ENCODE results near the gene EHMT1.

GRCh38 chr9:137785704-137786161 lies 166.9 kb downstream of the EHMT1 start:
- TF ChIP-seq EP300 (IDR thresholded peaks at IDR 0.05; ENCODE audit: borderline replicate concordance in 1 of 2, low read depth in 1 of 2, low read length in 1 of 2) (no peak), CTCF (IDR thresholded peaks at IDR 0.05) (no peak), RFX5 (IDR thresholded peaks at IDR 0.05; ENCODE audit: low read length) (no peak), MAX (IDR thresholded peaks at IDR 0.05; ENCODE audit: low read depth) (no peak), CHD2 (IDR thresholded peaks at IDR 0.05; ENCODE audit: low read length, partially characterized antibody) (no peak), POLR2AphosphoS5 (IDR thresholded peaks at IDR 0.05; ENCODE audit: low read depth, low read length) (no peak), SMC3 (IDR thresholded peaks at IDR 0.05; ENCODE audit: low read depth, low read length) (no peak)
